ENCODE measurements around the gene ALOX5AP. TPM values are rescaled to one million over a fixed set of nuclear protein-coding genes. Genes with fewer than 3 reads are reported as not detected.

The ALOX5AP gene
- total RNA-seq, 6 experiments from 2014 or later: 0.53 to 6.7 (median 3.7) TPM

GRCh38 chr13:30780338-30780981, 45.1 kb downstream of the ALOX5AP start:
- no peak for TF ChIP-seq POLR2A (IDR thresholded peaks at IDR 0.05)
- TF ChIP-seq, protein P1, sequence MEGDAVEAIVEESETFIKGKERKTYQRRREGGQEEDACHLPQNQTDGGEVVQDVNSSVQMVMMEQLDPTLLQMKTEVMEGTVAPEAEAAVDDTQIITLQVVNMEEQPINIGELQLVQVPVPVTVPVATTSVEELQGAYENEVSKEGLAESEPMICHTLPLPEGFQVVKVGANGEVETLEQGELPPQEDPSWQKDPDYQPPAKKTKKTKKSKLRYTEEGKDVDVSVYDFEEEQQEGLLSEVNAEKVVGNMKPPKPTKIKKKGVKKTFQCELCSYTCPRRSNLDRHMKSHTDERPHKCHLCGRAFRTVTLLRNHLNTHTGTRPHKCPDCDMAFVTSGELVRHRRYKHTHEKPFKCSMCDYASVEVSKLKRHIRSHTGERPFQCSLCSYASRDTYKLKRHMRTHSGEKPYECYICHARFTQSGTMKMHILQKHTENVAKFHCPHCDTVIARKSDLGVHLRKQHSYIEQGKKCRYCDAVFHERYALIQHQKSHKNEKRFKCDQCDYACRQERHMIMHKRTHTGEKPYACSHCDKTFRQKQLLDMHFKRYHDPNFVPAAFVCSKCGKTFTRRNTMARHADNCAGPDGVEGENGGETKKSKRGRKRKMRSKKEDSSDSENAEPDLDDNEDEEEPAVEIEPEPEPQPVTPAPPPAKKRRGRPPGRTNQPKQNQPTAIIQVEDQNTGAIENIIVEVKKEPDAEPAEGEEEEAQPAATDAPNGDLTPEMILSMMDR (IDR thresholded peaks at IDR 0.05): no peak
- WGBS (ENCODE audit: insufficient coverage, low coverage, low lambda C conversion rate, missing lambda C conversion rate): 59% methylated on average over 2 of the region's 2 CpGs
- no peak for ATAC-seq

DNA sequence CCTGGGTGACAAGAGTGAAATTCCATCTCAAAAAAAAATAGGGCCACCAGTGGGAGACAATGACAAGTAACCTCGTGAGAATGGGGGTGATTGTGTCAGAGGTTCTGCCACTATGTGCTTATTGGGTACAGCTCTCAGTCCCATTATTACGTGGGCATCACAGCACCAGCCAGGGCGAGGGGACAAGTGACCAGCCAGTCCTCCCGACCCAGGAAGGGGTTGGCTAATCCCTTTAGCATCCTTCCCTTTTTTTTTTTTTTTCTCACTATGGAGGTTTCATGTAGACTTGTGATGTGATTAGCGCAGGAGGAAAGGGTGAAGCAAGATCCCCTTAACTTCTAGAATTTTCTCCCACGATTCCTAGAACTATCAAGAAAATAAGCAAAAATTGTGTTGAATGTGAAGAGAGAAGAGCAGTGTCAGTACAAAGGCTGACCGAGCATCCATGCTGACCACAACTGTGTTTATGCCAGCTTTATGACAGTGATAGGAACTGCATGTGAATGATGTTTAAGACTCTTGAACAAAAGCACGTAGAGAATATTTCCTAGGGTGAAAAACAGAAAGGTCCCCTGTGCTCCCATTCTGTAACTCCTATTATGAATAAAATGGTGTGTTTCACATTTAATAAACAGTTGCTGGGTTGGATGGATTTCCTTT, 50.0 kb downstream of the ALOX5AP start:
- DNase-seq: no peak
- 47% methylated on average over 7 of the region's 8 CpGs for WGBS (ENCODE audit: insufficient coverage, low coverage, low lambda C conversion rate, missing lambda C conversion rate)
- intact Hi-C loops (cut with DNase I): no loop called here

More at GRCh38 chr13:30780338-30780981, 45.1 kb downstream of the ALOX5AP start:
- Histone ChIP-seq H3K4me3 (no peak overlapping the region), H3K4me1 (no peaks in the 10 kb centered on the region), H3K27me3 (no peaks in the 10 kb centered on the region), H3K27ac (no peak overlapping the region), H3K36me3 (no peaks in the 10 kb centered on the region), H3K9me3 (no peaks in the 10 kb centered on the region)
- DNase-seq: no peak
- intact Hi-C loops (cut with DNase I): no loop called here

GRCh38 chr13:30786648-30787047, 51.3 kb downstream of the ALOX5AP start:
- ATAC-seq: no peak
- WGBS (ENCODE audit: insufficient coverage, low coverage, low lambda C conversion rate, missing lambda C conversion rate): 85% methylated on average over 2 of the region's 2 CpGs
- TF ChIP-seq, protein P1 (IDR thresholded peaks at IDR 0.05): no peak
- no peak for TF ChIP-seq POLR2A (IDR thresholded peaks at IDR 0.05)

More for the DNA sequence above, 50.0 kb downstream of the ALOX5AP start:
- no peaks in the 10 kb centered on the region for H3K9me3 ChIP-seq
- H3K27ac ChIP-seq: no peak overlapping the region
- TF ChIP-seq, protein P1 (IDR thresholded peaks at IDR 0.05): no peak
- no peak for TF ChIP-seq POLR2A (IDR thresholded peaks at IDR 0.05)
- no peaks in the 10 kb centered on the region for H3K4me1 ChIP-seq
- no peak overlapping the region for H3K4me3 ChIP-seq
- ATAC-seq: no peak
- no peaks in the 10 kb centered on the region for H3K27me3 ChIP-seq
- H3K36me3 ChIP-seq: no peaks in the 10 kb centered on the region

DNA sequence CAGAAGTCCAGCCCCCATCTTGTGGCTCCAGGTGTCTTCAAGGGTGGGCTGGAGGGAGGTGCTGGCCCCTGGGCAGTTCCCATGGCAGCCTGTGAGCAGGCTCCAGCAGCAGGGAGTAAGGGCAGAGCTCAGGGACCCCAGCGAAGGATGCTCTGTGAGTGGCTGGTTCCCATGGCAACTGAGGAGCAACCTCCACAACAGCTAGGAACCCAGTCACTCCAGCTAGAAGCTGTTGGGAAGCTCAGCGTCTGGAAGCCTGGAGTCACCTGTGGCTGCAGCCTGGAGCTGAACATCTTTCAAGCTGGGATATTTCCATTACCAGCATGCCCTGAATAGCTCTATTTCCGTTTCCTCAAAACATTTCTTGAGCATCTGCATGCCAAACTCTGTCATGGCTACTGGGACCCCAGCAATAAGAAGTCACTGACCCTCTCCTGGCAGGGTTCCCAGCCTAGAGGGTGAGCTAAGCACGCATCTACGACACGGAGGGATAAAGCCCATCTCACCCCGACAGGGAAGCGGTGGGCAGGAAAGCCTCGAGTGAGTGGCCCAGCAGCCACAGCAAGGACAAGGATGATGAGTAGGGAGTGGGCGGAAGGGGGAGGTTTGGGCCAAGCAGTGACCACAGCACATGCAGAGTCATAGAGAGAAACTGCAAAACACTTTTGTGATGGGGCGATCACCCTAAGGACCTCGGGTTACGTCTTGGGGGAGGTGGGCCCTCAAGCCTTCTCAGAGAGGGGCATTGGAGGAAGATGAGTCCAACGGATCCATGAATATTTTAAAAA, 52.6 kb downstream of the ALOX5AP start:
- no peaks in the 10 kb centered on the region for H3K27me3 ChIP-seq
- H3K27ac ChIP-seq: no peak overlapping the region
- ATAC-seq (no peak), DNase-seq (no peak)
- intact Hi-C loops (cut with DNase I): no loop called here
- H3K9me3 ChIP-seq: no peaks in the 10 kb centered on the region
- TF ChIP-seq POLR2A (IDR thresholded peaks at IDR 0.05): no peak
- TF ChIP-seq, protein P1 (IDR thresholded peaks at IDR 0.05): no peak
- H3K4me3 ChIP-seq: no peak overlapping the region
- H3K4me1 ChIP-seq: peaks cover 0 to 7% (median 0%) of the 10 kb centered on the region in 4 donors
- H3K36me3 ChIP-seq: no peaks in the 10 kb centered on the region
- 78% methylated on average over 6 of the region's 14 CpGs for WGBS (ENCODE audit: insufficient coverage, low coverage, low lambda C conversion rate, missing lambda C conversion rate)

More at GRCh38 chr13:30786648-30787047, 51.3 kb downstream of the ALOX5AP start:
- DNase-seq: no peak
- intact Hi-C loops (cut with DNase I): no loop called here
- H3K9me3 ChIP-seq: no peaks in the 10 kb centered on the region
- H3K27ac ChIP-seq: no peak overlapping the region
- H3K4me3 ChIP-seq: no peak overlapping the region
- no peaks in the 10 kb centered on the region for H3K36me3 ChIP-seq
- H3K27me3 ChIP-seq: no peaks in the 10 kb centered on the region
- H3K4me1 ChIP-seq: no peaks in the 10 kb centered on the region

All from right lobe of liver (tissue), 6 donors.